ENCODE data around the gene C18orf32.

DNA sequence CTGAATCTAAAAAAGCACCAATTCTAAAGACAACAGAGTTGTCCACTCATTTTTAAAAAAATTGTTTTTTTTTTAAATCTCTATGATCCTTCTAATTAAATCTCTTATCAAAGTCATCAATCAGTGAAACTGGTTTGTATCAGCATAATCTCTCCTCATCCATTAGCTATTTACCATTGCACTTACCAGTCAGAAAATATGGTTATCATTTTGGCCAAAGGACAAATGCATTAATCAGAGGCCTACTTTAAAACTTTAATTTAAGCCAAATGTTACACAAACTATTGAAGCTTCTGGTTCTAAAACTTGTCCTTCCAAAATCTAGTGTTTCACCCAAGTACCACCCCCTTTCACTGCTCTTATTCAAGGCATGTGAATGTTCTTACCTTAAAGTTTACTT lies 3.8 kb downstream of the C18orf32 start:
- TF ChIP-seq, protein P1, sequence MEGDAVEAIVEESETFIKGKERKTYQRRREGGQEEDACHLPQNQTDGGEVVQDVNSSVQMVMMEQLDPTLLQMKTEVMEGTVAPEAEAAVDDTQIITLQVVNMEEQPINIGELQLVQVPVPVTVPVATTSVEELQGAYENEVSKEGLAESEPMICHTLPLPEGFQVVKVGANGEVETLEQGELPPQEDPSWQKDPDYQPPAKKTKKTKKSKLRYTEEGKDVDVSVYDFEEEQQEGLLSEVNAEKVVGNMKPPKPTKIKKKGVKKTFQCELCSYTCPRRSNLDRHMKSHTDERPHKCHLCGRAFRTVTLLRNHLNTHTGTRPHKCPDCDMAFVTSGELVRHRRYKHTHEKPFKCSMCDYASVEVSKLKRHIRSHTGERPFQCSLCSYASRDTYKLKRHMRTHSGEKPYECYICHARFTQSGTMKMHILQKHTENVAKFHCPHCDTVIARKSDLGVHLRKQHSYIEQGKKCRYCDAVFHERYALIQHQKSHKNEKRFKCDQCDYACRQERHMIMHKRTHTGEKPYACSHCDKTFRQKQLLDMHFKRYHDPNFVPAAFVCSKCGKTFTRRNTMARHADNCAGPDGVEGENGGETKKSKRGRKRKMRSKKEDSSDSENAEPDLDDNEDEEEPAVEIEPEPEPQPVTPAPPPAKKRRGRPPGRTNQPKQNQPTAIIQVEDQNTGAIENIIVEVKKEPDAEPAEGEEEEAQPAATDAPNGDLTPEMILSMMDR (IDR thresholded peaks at IDR 0.05): no peak
- TF ChIP-seq POLR2A (IDR thresholded peaks at IDR 0.05): no peak

Data from thyroid gland (tissue), 4 donors.